HepG2 (cell line): ENCODE measurements around the gene SEMA6B. TPM values are rescaled to one million over a fixed set of nuclear protein-coding genes. Genes with fewer than 3 reads are reported as not detected.
A peak's percentile ranks its signal among the peaks of the same experiment; 100 is the strongest.

Source experiments
- ATAC-seq: fragments of 200-7000 bp; cut with Tn5 transposase; 3 replicates; pipeline ENCODE4 v1.9.1; 2020; ENCODE audit warnings: mild to moderate bottlenecking, moderate library complexity
- BruUV-seq: library from RNA; stranded (reverse); fragments of 400-500 nt; replicated peaks from 2 replicates; lab custom pipeline; 2021; lab: Mats Ljungman, UMichigan
- CTCF ChIA-PET: fragments of 300-600 bp; formaldehyde crosslinking; extraction: SDS; loops from one replicate; lab custom pipeline; 2021; ENCODE audit warnings: low total read pairs, inconsistent platforms, low intra/inter-chr PET ratio; lab: Yijun Ruan, JAX
- POLR2A ChIA-PET: fragments of 350-600 bp; sonication (Branson Sonifier 250); formaldehyde crosslinking; loops from one replicate; lab custom pipeline; 2020; ENCODE audit warnings: antibody characterized with exemption, inconsistent platforms; lab: Yijun Ruan, JAX
- DNase-seq: peaks from one replicate; pipeline ENCODE4 v3.0.0-alpha.2; 2015; ENCODE audit warnings: low spot score
- FAIRE-seq: peaks from 3 replicates; lab custom pipeline; 2011; peaks lifted over from hg19 to GRCh38; lab: Jason Lieb, UNC
- H2AFZ ChIP-seq: one replicate; pipeline ENCODE4 v1.6.1; 2011; ENCODE audit warnings: low read length, inconsistent platforms
- H3K27ac ChIP-seq: fragments of 300-600 bp; 3 replicates; pipeline ENCODE4 v1.8.0; 2011; ENCODE audit warnings: mixed run types, mild to moderate bottlenecking, mixed read lengths, low read length, inconsistent platforms; ENCODE audit not compliant: insufficient read depth; ENCODE audit errors: extremely low read length
- H3K27me3 ChIP-seq, 2 experiments: fragments of 200-600 bp in 1 of 2; 2 replicates in 1 of 2; 3 replicates in 1 of 2; pipeline versions ENCODE4 v1.6.0 to v1.8.0; 2011; ENCODE audit warnings: low read length in 2 of 2, mild to moderate bottlenecking in 2 of 2, moderate library complexity in 2 of 2, inconsistent platforms in 1 of 2; ENCODE audit not compliant: insufficient read depth in 2 of 2, control insufficient read depth in 1 of 2
- H3K36me3 ChIP-seq, 2 experiments: fragments of 200-600 bp in 1 of 2; replicated peaks in 1 of 2; 2 replicates in 1 of 2; 3 replicates in 1 of 2; pipeline versions ENCODE4 v1.5.1 to v1.8.0; 2011; ENCODE audit warnings: low read length in 2 of 2, inconsistent platforms in 1 of 2; ENCODE audit not compliant: insufficient read depth in 2 of 2, control insufficient read depth in 1 of 2
- H3K4me1 ChIP-seq: 2 replicates; pipeline ENCODE4 v1.5.1; 2012; ENCODE audit warnings: low read length, inconsistent platforms; ENCODE audit not compliant: insufficient read depth
- H3K4me2 ChIP-seq: 2 replicates; pipeline ENCODE4 v1.6.0; 2011; ENCODE audit warnings: low read depth, low read length, inconsistent platforms
- H3K4me3 ChIP-seq, 3 experiments: fragments of 200-600 bp in 1 of 3; sonication (generic), shearing (Covaris generic) in 1 of 3; replicated peaks in 1 of 3; 2 replicates each; pipeline ENCODE4 v1.5.1; 2011 to 2016; ENCODE audit warnings: low read length in 3 of 3, inconsistent platforms in 2 of 3, low read depth in 2 of 3, mild to moderate bottlenecking in 2 of 3, control low read depth in 1 of 3, mixed read lengths in 1 of 3; ENCODE audit not compliant: insufficient read depth in 1 of 3
- H3K79me2 ChIP-seq: one replicate; pipeline ENCODE4 v1.6.1; 2011; ENCODE audit warnings: low read length, inconsistent platforms; ENCODE audit not compliant: insufficient read depth
- H3K9ac ChIP-seq: 2 replicates; pipeline ENCODE4 v1.6.0; 2011; ENCODE audit warnings: mild to moderate bottlenecking, low read depth, low read length, inconsistent platforms; ENCODE audit not compliant: insufficient read depth
- H3K9me3 ChIP-seq: 2 replicates; pipeline ENCODE4 v1.5.1; 2012; ENCODE audit warnings: mild to moderate bottlenecking, low read length
- H4K20me1 ChIP-seq: 2 replicates; pipeline ENCODE4 v1.6.0; 2011; ENCODE audit warnings: inconsistent platforms, mild to moderate bottlenecking, low read length, moderate library complexity; ENCODE audit not compliant: insufficient read depth
- EP300 ChIP-seq, 3 experiments: sonication (generic) in 1 of 3; formaldehyde crosslinking in 1 of 3; IDR thresholded peaks; 2 replicates each; pipeline versions ENCODE4 v1.5.1 to v1.6.1; 2011 to 2020; ENCODE audit warnings: low read depth in 2 of 3, low read length in 2 of 3, borderline replicate concordance in 1 of 3, improper control_type of control experiment in 1 of 3, mild to moderate bottlenecking in 1 of 3, missing genetic modification reagents in 1 of 3, moderate library complexity in 1 of 3
- HNF4A ChIP-seq: sonication (generic); formaldehyde crosslinking; IDR thresholded peaks from 2 replicates; pipeline ENCODE4 v1.4.0; 2020; ENCODE audit warnings: missing genetic modification reagents
- NR2F6 ChIP-seq, 2 experiments: IDR thresholded peaks; 2 replicates each; pipeline ENCODE4 v1.6.1; 2016; ENCODE audit warnings: antibody characterized with exemption in 1 of 2, mild to moderate bottlenecking in 1 of 2
- THAP11 ChIP-seq: IDR thresholded peaks from 2 replicates; pipeline ENCODE4 v1.6.1; 2016; ENCODE audit warnings: missing biosample characterization, missing genetic modification reagents
- ZFAT ChIP-seq: sonication (generic); formaldehyde crosslinking; conservative IDR thresholded peaks from 2 replicates; pipeline ENCODE4 v1.8.1; 2023; ENCODE audit warnings: missing genetic modification reagents, inconsistent platforms
- ZKSCAN8 ChIP-seq: IDR thresholded peaks from 2 replicates; pipeline ENCODE4 v1.6.1; 2016; ENCODE audit warnings: borderline replicate concordance, missing genetic modification reagents, missing compliant biosample characterization
- ZNF264 ChIP-seq: sonication (generic); formaldehyde crosslinking; IDR thresholded peaks from 2 replicates; pipeline ENCODE4 v1.4.0; 2020; ENCODE audit warnings: missing genetic modification reagents
- ZNF3 ChIP-seq: IDR thresholded peaks from 2 replicates; pipeline ENCODE4 v1.7.0; 2017; ENCODE audit warnings: inconsistent platforms
- ZNF317 ChIP-seq: sonication (generic); formaldehyde crosslinking; IDR thresholded peaks from 2 replicates; pipeline ENCODE4 v1.5.0; 2020; ENCODE audit warnings: mild to moderate bottlenecking, missing genetic modification reagents
- ZNF343 ChIP-seq: sonication (generic); formaldehyde crosslinking; IDR thresholded peaks from 2 replicates; pipeline ENCODE4 v1.4.0; 2020; ENCODE audit warnings: mild to moderate bottlenecking, missing genetic modification reagents
- ZNF558 ChIP-seq: sonication (generic); formaldehyde crosslinking; IDR thresholded peaks from 2 replicates; pipeline ENCODE4 v1.9.0; 2022; ENCODE audit warnings: mild to moderate bottlenecking, missing genetic modification reagents, borderline replicate concordance
- ZNF788 ChIP-seq: sonication (generic); formaldehyde crosslinking; IDR thresholded peaks from 2 replicates; pipeline ENCODE4 v1.5.0; 2020; ENCODE audit warnings: mild to moderate bottlenecking, missing genetic modification reagents, borderline replicate concordance
- WGBS: methylation state at CpG from one replicate; pipeline ENCODE4 v1.1.6; 2017; ENCODE audit warnings: low lambda C conversion rate; 5-methylcytosine and 5-hydroxymethylcytosine counted together
- in situ Hi-C: cut with HindIII; loops from 2 replicates; pipeline ENCODE4 v1.10.0; 2017; ENCODE audit warnings: low pct_unique_long_range_greater_than_20kb; ENCODE audit not compliant: extremely low pct_ligation_motif_present
- intact Hi-C: fragments of 100-400 bp; cut with micrococcal nuclease; formaldehyde crosslinking; loops from one replicate; pipeline ENCODE4 v1.10.0; 2022; ENCODE audit not compliant: unreplicated experiment
- polyA plus RNA-seq, 8 experiments: library from polyadenylated mRNA; depleted of rRNA in 3 of 8; stranded (reverse) in 7 of 8; unstranded in 1 of 8; fragments of >200 nt; fragmentation: Illumina TruSeq in 4 of 8; extraction: Trizol in 4 of 8; gene quantifications; 2 replicates each; pipeline versions ENCODE4 v1.2.1 to v1.2.3, GENCODE V29; 2011 to 2016; ENCODE audit warnings: low read depth in 4 of 8, missing spikeins in 1 of 8, mixed read lengths in 1 of 8; ENCODE audit not compliant: insufficient read depth in 1 of 8
- total RNA-seq, 5 experiments: library from RNA; depleted of rRNA; stranded (reverse); fragments of >200 nt; fragmentation: Illumina TruSeq; extraction: Trizol; gene quantifications; 2 replicates each; pipeline ENCODE4 v1.2.3, GENCODE V29; 2016; ENCODE audit warnings: low read depth in 1 of 5
- TF ChIP-seq, protein P1 (sequence below): IDR thresholded peaks from 2 replicates; pipeline ENCODE4 v1.4.0; 2020; ENCODE audit warnings: mild to moderate bottlenecking, missing genetic modification reagents
- TF ChIP-seq, protein P2 (sequence below): IDR thresholded peaks from 2 replicates; pipeline ENCODE4 v1.6.1; 2016; ENCODE audit warnings: missing compliant biosample characterization, missing genetic modification reagents, borderline replicate concordance
- TF ChIP-seq, protein P3 (sequence below): sonication (generic); formaldehyde crosslinking; IDR thresholded peaks from 2 replicates; pipeline ENCODE4 v1.4.0; 2020; ENCODE audit warnings: missing genetic modification reagents
- TF ChIP-seq, protein P4 (sequence below): IDR thresholded peaks from 2 replicates; pipeline ENCODE4 v1.6.1; 2012; ENCODE audit warnings: inconsistent platforms

Gene SEMA6B
- total and polyA plus RNA-seq, 2 of the 13 experiments (the other 11 are each of a cell fraction or from before 2014, with no cell fraction given): 45.5 to 67.1 TPM

DNA sequence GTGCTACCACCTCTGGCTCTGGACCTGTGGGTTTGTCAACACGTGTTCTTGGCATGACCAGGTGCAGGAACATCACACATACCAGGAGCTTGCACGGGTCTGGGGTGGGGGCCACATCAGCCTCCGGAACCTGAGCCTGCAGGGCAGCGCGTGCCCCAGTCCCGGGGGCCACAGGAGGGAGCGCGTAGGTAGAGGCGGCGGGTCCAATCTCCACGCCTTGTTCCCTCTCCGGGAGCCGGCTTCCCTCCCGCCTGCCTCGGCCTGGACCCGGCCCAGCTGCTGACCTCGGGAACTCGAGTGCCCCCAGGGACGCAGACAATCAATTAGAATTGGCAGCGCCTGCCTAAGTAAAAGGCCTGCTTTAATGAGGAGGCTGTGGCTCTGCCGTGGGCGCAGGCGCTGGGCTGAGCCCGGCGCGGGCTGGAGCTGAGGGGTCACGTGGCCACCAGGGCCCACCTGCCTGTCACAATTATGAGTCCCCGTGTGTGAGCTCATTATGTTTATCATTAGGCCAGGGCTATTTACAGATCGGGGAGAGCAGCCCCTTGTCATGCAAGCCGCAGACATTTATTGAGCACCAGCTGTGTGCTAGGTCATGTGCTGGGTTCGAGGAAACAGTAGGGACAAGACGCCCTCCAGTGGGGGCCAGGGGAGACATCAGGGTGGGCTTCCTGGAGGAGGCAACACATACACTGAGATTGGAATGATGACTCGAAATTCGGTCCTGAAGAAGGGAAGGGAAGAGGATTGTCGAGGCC, 47.6 kb upstream of the SEMA6B start:
- Histone ChIP-seq H4K20me1 (no peaks in the 10 kb centered on the region), H3K36me3 (no peaks in the 10 kb centered on the region), H2AFZ (no peak overlapping the region), H3K27me3 (peaks cover 0 to 13% of the 10 kb centered on the region in 2 experiments; a peak in 4 of 5 replicates), H3K79me2 (no peaks in the 10 kb centered on the region), H3K4me3 (peak overlapping the region; percentile 5 to 55 (median 36); a peak in 2 of 6 replicates), H3K27ac (no peak overlapping the region), H3K9me3 (no peaks in the 10 kb centered on the region), H3K9ac (peak overlapping the region; percentile 23), H3K4me2 (peak overlapping the region; percentile 75), H3K4me1 (peaks cover 24% of the 10 kb centered on the region)
- CTCF ChIA-PET: no interaction called here
- FAIRE-seq: peak; percentile 26
- intact Hi-C loops: no loop called here
- POLR2A ChIA-PET: interaction anchor here (1.1 kb wide), 1 partner anchor 136 kb away, joined by 3 read pairs; the partner anchor contains the start of gene HDGFL2
- peak; percentile 80 for ATAC-seq
- in situ Hi-C loops: no loop called here
- no TSS peak for BruUV-seq
- WGBS: 14% methylated on average over 23 of the region's 35 CpGs
- DNase-seq: no peak
- 0 out of 2 replicates have a peak, but pooled peaks have one; percentile 10 for TF ChIP-seq THAP11 (CRISPR knock-in tag)
- TF ChIP-seq ZNF264: no peak
- peak; percentile 40; the same call in 1 of the 2 replicates for TF ChIP-seq ZNF558 (CRISPR knock-in tag)
- TF ChIP-seq ZNF343 (CRISPR knock-in tag): no peak
- TF ChIP-seq ZNF788 (CRISPR knock-in tag): peak; percentile 39; the same call in 1 of the 2 replicates
- no peak for TF ChIP-seq ZNF3
- TF ChIP-seq, protein P1, sequence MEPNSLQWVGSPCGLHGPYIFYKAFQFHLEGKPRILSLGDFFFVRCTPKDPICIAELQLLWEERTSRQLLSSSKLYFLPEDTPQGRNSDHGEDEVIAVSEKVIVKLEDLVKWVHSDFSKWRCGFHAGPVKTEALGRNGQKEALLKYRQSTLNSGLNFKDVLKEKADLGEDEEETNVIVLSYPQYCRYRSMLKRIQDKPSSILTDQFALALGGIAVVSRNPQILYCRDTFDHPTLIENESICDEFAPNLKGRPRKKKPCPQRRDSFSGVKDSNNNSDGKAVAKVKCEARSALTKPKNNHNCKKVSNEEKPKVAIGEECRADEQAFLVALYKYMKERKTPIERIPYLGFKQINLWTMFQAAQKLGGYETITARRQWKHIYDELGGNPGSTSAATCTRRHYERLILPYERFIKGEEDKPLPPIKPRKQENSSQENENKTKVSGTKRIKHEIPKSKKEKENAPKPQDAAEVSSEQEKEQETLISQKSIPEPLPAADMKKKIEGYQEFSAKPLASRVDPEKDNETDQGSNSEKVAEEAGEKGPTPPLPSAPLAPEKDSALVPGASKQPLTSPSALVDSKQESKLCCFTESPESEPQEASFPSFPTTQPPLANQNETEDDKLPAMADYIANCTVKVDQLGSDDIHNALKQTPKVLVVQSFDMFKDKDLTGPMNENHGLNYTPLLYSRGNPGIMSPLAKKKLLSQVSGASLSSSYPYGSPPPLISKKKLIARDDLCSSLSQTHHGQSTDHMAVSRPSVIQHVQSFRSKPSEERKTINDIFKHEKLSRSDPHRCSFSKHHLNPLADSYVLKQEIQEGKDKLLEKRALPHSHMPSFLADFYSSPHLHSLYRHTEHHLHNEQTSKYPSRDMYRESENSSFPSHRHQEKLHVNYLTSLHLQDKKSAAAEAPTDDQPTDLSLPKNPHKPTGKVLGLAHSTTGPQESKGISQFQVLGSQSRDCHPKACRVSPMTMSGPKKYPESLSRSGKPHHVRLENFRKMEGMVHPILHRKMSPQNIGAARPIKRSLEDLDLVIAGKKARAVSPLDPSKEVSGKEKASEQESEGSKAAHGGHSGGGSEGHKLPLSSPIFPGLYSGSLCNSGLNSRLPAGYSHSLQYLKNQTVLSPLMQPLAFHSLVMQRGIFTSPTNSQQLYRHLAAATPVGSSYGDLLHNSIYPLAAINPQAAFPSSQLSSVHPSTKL (CRISPR knock-in tag): 0 out of 2 replicates have a peak, but pooled peaks have one; percentile 14
- TF ChIP-seq ZNF317 (CRISPR knock-in tag): 0 out of 2 replicates have a peak, but pooled peaks have one; percentile 30
- no peak for TF ChIP-seq NR2F6 (IDR thresholded peaks at IDR 0.05)
- 0 out of 2 replicates have a peak, but pooled peaks have one; percentile 32 for TF ChIP-seq NR2F6 (CRISPR knock-in tag; IDR thresholded peaks at IDR 0.05)
- TF ChIP-seq ZFAT (CRISPR knock-in tag): no peak
- TF ChIP-seq, protein P2, sequence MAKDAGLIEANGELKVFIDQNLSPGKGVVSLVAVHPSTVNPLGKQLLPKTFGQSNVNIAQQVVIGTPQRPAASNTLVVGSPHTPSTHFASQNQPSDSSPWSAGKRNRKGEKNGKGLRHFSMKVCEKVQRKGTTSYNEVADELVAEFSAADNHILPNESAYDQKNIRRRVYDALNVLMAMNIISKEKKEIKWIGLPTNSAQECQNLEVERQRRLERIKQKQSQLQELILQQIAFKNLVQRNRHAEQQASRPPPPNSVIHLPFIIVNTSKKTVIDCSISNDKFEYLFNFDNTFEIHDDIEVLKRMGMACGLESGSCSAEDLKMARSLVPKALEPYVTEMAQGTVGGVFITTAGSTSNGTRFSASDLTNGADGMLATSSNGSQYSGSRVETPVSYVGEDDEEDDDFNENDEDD (CRISPR knock-in tag): peak; percentile 34; the same call in 1 of the 2 replicates
- TF ChIP-seq, protein P3, sequence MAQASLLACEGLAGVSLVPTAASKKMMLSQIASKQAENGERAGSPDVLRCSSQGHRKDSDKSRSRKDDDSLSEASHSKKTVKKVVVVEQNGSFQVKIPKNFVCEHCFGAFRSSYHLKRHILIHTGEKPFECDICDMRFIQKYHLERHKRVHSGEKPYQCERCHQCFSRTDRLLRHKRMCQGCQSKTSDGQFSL: no peak
- TF ChIP-seq ZKSCAN8: peak; percentile 99
- TF ChIP-seq EP300 (IDR thresholded peaks at IDR 0.05; ENCODE audit: low read depth in 2 of 2, low read length in 2 of 2): 0 out of 4 replicates have a peak, but pooled peaks of 1 of the 2 experiments have one; percentile 10
- no peak for TF ChIP-seq EP300 (CRISPR knock-in tag; IDR thresholded peaks at IDR 0.05; ENCODE audit: borderline replicate concordance)
- peak; percentile 27; the same call in 1 of the 2 replicates for TF ChIP-seq HNF4A (CRISPR knock-in tag)
- TF ChIP-seq, protein P4, sequence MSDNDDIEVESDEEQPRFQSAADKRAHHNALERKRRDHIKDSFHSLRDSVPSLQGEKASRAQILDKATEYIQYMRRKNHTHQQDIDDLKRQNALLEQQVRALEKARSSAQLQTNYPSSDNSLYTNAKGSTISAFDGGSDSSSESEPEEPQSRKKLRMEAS: peak; percentile 56; the same call in 1 of the 2 replicates
